Astrocyte of the cerebellum (primary cell): ENCODE results near the gene THSD8.

Experiments used
- DNase-seq: peaks from one replicate; pipeline ENCODE4 v3.0.0-alpha.2; 2011; ENCODE audit warnings: low read depth
- H3K4me3 ChIP-seq: 2 replicates; pipeline ENCODE4 v1.5.1; 2011; ENCODE audit warnings: mild to moderate bottlenecking, low read depth, low read length, moderate library complexity
- in situ Hi-C: cut with HindIII; loops from 2 replicates; pipeline ENCODE4 v1.10.0; 2017; ENCODE audit warnings: low sequenced_read_pairs
- TF ChIP-seq, protein P1 (sequence below): IDR thresholded peaks from 2 replicates; pipeline ENCODE4 v1.5.1; 2012; ENCODE audit warnings: low read length, low read depth, moderate library complexity, mild to moderate bottlenecking; ENCODE audit errors: missing control alignments

Gene THSD8

GRCh38 chr19:12836529-12836863 lies 34.6 kb downstream of the THSD8 start:
- TF ChIP-seq, protein P1, sequence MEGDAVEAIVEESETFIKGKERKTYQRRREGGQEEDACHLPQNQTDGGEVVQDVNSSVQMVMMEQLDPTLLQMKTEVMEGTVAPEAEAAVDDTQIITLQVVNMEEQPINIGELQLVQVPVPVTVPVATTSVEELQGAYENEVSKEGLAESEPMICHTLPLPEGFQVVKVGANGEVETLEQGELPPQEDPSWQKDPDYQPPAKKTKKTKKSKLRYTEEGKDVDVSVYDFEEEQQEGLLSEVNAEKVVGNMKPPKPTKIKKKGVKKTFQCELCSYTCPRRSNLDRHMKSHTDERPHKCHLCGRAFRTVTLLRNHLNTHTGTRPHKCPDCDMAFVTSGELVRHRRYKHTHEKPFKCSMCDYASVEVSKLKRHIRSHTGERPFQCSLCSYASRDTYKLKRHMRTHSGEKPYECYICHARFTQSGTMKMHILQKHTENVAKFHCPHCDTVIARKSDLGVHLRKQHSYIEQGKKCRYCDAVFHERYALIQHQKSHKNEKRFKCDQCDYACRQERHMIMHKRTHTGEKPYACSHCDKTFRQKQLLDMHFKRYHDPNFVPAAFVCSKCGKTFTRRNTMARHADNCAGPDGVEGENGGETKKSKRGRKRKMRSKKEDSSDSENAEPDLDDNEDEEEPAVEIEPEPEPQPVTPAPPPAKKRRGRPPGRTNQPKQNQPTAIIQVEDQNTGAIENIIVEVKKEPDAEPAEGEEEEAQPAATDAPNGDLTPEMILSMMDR, result no peak
- H3K4me3 ChIP-seq, result no peak overlapping the region
- in situ Hi-C loops, result no loop called here
- no peak for DNase-seq

DNA sequence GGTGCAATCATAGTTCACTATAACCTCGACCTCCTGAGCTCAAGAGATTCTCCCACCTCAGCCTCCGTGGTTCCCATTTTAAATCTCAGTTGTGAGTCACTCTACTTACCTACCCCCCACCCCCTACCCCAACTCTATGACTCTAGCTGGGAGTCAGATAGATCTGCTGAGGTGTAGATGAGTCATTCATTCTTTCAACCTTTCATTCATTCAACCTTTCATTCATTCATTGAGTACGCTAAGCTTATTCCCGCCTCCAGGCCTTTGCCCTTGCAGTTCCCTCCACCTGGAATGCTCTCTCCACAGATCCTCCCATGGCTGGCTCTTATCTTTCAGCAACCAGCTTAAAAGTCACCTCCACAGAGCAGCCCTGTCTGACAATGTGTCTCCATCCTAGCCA lies 35.4 kb downstream of the THSD8 start:
- no peak overlapping the region for H3K4me3 ChIP-seq
- no peak for DNase-seq
- TF ChIP-seq, protein P1, result no peak
- in situ Hi-C loops, result no loop called here

GRCh38 chr19:12838182-12838885 lies 36.5 kb downstream of the THSD8 start, which contains the start of gene MAST1:
TSS of gene MAST1 (plus strand) at chr19:12838515. CDS start at chr19:12838573, 58 bp downstream.
- DNase-seq, result no peak
- TF ChIP-seq, protein P1, result no peak
- peak within 1 kb of the TSS; percentile 22 for H3K4me3 ChIP-seq
- in situ Hi-C loops, result no loop called here

DNA sequence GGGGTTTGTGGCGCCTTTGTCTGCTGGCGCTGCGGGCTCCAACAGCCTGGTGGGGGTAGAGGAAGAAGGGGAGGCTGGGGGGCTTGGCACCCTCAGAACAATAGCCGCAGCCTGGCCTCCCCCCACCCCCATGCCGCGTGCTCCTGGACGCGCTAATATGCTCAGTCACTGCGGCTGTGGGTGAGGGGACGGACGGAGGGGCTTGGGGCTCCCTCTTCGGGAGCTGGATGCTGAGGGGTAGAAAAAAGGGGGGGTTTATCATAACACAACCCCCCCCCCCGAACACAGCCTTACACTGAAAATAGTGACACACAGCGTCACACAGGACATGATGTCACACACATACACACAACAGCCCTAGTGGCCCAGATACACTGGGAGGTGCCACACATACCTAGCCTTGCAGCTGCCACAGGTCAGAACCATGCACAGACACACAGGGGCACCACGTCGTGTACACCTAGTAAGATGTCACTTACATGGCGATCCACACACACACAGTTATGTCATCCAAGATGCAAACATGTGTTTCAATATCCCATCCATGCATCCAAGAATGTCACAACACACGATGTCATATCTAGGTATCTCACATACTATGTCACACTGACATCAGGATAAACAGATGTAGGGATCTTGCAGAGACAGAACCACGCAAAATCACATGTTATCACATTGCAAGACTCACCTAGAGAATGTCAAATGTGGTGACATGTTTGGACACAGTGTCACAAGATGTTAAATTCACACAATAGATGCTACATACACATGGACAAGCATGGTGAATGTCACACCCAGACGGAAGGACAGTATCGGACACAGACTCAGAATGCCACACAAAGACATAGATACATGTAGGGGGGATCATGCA lies 37.3 kb downstream of the THSD8 start:
- in situ Hi-C loops, result no loop called here
- TF ChIP-seq, protein P1, result no peak
- no peak for DNase-seq
- H3K4me3 ChIP-seq, result no peak overlapping the region

GRCh38 chr19:12840091-12841079 lies 38.5 kb downstream of the THSD8 start:
- TF ChIP-seq, protein P1, result no peak
- no peak for DNase-seq
- in situ Hi-C loops, result no loop called here
- H3K4me3 ChIP-seq, result peak overlapping the region; percentile 21

DNA sequence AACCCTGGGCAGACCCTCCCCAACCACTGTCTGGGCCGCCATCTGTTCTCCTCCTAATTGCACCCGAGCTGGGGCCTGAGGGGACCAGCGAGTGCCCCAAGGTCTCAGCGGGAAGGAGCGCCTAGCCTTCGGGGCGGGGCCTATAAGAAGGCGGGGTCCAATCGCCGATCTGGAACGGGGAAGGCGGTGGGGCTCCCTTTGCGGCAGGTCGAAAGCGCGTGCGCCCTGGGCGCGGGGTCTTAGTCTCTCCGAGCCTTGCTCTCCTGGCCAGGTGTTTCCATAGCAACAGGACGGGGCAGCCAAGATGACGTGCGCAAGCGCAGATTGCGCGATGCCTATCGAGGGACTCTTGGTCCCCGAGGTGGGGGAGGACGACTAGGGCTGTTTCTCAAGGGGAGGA lies 39.2 kb downstream of the THSD8 start:
- in situ Hi-C loops, result no loop called here
- TF ChIP-seq, protein P1, result no peak
- DNase-seq, result no peak
- peak overlapping the region; percentile 21 for H3K4me3 ChIP-seq
